Mesendoderm (in vitro differentiated cells): ENCODE results near the gene GULP1.
A peak's percentile ranks its signal among the peaks of the same experiment; 100 is the strongest.

Source experiments
- DNase-seq: peaks from one replicate; pipeline ENCODE4 v3.0.0; 2013
- H2AK5ac ChIP-seq: 2 replicates; pipeline ENCODE4 v1.6.1; 2013; ENCODE audit warnings: low read length, inconsistent platforms
- H2BK120ac ChIP-seq: 2 replicates; pipeline ENCODE4 v1.6.1; 2013; ENCODE audit warnings: low read depth, mild to moderate bottlenecking, low read length, moderate library complexity, mixed read lengths
- H2BK15ac ChIP-seq: replicated peaks from 2 replicates; pipeline ENCODE4 v1.6.1; 2013; ENCODE audit warnings: low read depth, mild to moderate bottlenecking, moderate library complexity
- H2BK5ac ChIP-seq: 2 replicates; pipeline ENCODE4 v1.6.1; 2013; ENCODE audit warnings: low read length, inconsistent platforms
- H3K18ac ChIP-seq: 2 replicates; pipeline ENCODE4 v1.6.1; 2013; ENCODE audit warnings: mild to moderate bottlenecking, low read length, mixed read lengths
- H3K23ac ChIP-seq: one replicate; pipeline ENCODE4 v1.6.1; 2013; ENCODE audit warnings: low read length
- H3K27ac ChIP-seq: 2 replicates; pipeline ENCODE4 v1.5.1; 2013; ENCODE audit warnings: low read depth, mild to moderate bottlenecking, inconsistent platforms, low read length, moderate library complexity
- H3K27me3 ChIP-seq: 2 replicates; pipeline ENCODE4 v1.6.1; 2013; ENCODE audit warnings: low read length, control low read depth, mild to moderate bottlenecking, inconsistent platforms; ENCODE audit not compliant: insufficient read depth, poor library complexity
- H3K36me3 ChIP-seq: 2 replicates; pipeline ENCODE4 v1.6.1; 2013; ENCODE audit warnings: low read length, inconsistent platforms; ENCODE audit not compliant: control insufficient read depth, insufficient read depth
- H3K4ac ChIP-seq: one replicate; pipeline ENCODE4 v1.6.1; 2013; ENCODE audit warnings: low read depth, mild to moderate bottlenecking, low read length, moderate library complexity
- H3K4me1 ChIP-seq: 2 replicates; pipeline ENCODE4 v1.6.1; 2013; ENCODE audit warnings: low read depth, low read length, inconsistent platforms; ENCODE audit not compliant: control insufficient read depth
- H3K4me2 ChIP-seq: 2 replicates; pipeline ENCODE4 v1.6.1; 2013; ENCODE audit warnings: low read length
- H3K4me3 ChIP-seq: 2 replicates; pipeline ENCODE4 v1.5.1; 2013; ENCODE audit warnings: mild to moderate bottlenecking, low read length
- H3K56ac ChIP-seq: one replicate; pipeline ENCODE4 v1.6.1; 2013; ENCODE audit warnings: low read length
- H3K79me1 ChIP-seq: 2 replicates; pipeline ENCODE4 v1.6.1; 2013; ENCODE audit warnings: low read length, inconsistent platforms
- H3K79me2 ChIP-seq: 2 replicates; pipeline ENCODE4 v1.6.1; 2013; ENCODE audit warnings: mild to moderate bottlenecking, low read length; ENCODE audit not compliant: control insufficient read depth, insufficient read depth
- H3K9ac ChIP-seq: 2 replicates; pipeline ENCODE4 v1.6.1; 2013; ENCODE audit warnings: low read length, inconsistent platforms
- H4K5ac ChIP-seq: one replicate; pipeline ENCODE4 v1.6.1; 2013; ENCODE audit warnings: low read length
- H4K8ac ChIP-seq: one replicate; pipeline ENCODE4 v1.6.1; 2013; ENCODE audit warnings: low read depth, mild to moderate bottlenecking, control low read depth, low read length, moderate library complexity
- WGBS: extraction: QIAGEN DNeasy Blood & Tissue Kit; methylation state at CpG from one replicate; pipeline ENCODE4 v1.1.7; 2013; ENCODE audit warnings: low lambda C conversion rate, missing lambda C conversion rate; ENCODE audit not compliant: insufficient coverage; ENCODE audit errors: extremely low coverage; 5-methylcytosine and 5-hydroxymethylcytosine counted together

The GULP1 gene

DNA sequence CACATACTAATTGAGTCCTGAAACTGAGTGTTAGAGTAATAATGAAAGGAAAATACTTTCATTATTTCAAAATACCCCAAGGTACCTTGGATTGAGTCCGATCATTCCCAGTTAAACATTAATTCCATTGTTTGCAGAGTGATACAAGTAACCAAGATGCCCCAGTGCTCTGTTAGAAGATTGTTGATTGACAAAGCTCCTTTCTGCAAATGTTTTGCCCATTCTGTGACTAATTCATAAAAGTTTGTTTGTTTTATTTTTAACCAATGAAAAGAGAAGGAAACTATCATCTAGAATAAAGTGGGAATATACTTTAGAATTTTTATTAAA is 124.0 kb downstream of the GULP1 start:
- Histone ChIP-seq H3K18ac (no peak overlapping the region), H3K56ac (no peak overlapping the region), H3K36me3 (no peaks in the 10 kb centered on the region), H4K5ac (no peak overlapping the region), H3K79me1 (peaks cover 2% of the 10 kb centered on the region), H4K8ac (no peak overlapping the region), H3K79me2 (peaks cover 5% of the 10 kb centered on the region), H2BK15ac (no peak overlapping the region), H3K4me3 (no peak overlapping the region), H3K27ac (no peak overlapping the region), H3K4me1 (no peaks in the 10 kb centered on the region), H3K9ac (no peak overlapping the region), H3K27me3 (no peaks in the 10 kb centered on the region), H2BK5ac (no peak overlapping the region), H2AK5ac (no peak overlapping the region), H3K4ac (no peak overlapping the region), H2BK120ac (no peak overlapping the region), H3K23ac (no peak overlapping the region), H3K4me2 (no peak overlapping the region)
- WGBS = no CpG with 5 or more reads among the region's 1 CpG
- no peak for DNase-seq

DNA sequence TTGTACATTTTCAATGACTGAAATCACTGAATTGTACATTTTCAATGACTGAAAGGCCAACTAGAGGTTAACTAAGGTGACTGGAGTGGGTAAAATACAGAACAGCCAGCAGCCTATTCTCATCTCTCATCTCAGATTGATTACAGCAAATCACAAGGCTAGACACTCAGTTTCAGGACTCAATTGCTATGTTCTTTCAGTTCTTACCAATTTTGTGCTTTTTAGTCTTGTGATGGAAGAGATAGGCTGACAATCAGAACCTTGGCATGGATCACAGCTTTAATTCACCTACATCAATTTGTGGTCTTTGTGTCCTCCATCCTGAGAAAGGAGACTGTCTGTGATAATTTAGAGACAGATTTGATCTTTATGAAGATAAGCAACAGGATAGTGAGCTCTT is 124.7 kb downstream of the GULP1 start:
- no peaks in the 10 kb centered on the region for H3K4me1 ChIP-seq
- H2BK15ac ChIP-seq = no peak overlapping the region
- H2BK5ac ChIP-seq = no peak overlapping the region
- H3K18ac ChIP-seq = no peak overlapping the region
- no peak overlapping the region for H4K5ac ChIP-seq
- no peak overlapping the region for H3K23ac ChIP-seq
- H3K79me1 ChIP-seq = peaks cover 2% of the 10 kb centered on the region
- H2AK5ac ChIP-seq = no peak overlapping the region
- no peak overlapping the region for H3K4me3 ChIP-seq
- no peak overlapping the region for H3K4me2 ChIP-seq
- no peak overlapping the region for H3K9ac ChIP-seq
- H3K27ac ChIP-seq = no peak overlapping the region
- peaks cover 5% of the 10 kb centered on the region for H3K79me2 ChIP-seq
- H4K8ac ChIP-seq = no peak overlapping the region
- no peak overlapping the region for H2BK120ac ChIP-seq
- H3K27me3 ChIP-seq = no peaks in the 10 kb centered on the region
- H3K36me3 ChIP-seq = no peaks in the 10 kb centered on the region
- no peak overlapping the region for H3K56ac ChIP-seq
- no peak for DNase-seq
- no peak overlapping the region for H3K4ac ChIP-seq

DNA sequence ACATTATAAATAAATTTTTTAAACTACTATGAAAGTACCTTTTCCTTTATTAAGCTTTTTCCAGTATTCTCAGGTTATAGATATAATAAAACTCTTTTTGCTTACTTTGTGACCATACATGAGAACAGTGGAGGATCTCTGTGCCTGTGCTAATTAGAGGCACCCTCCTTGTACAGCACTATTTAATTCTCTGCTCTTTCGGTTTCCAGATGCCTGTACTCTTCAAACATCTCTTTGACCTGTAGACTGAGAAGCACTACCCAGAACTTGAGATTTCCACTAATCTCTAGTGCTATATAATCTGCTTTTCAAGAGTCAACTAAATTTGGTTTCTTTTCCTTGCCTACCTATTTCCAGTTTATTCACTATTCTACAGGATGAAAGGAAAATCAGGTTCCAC is 131.1 kb downstream of the GULP1 start:
- no CpG with 5 or more reads among the region's 1 CpG for WGBS
- no peak overlapping the region for H3K56ac ChIP-seq
- H3K4me3 ChIP-seq = no peak overlapping the region
- no peak overlapping the region for H3K9ac ChIP-seq
- no peak overlapping the region for H3K4ac ChIP-seq
- peaks cover 15% of the 10 kb centered on the region for H3K79me2 ChIP-seq
- no peak for DNase-seq
- H3K36me3 ChIP-seq = no peaks in the 10 kb centered on the region
- H3K23ac ChIP-seq = no peak overlapping the region
- H3K4me1 ChIP-seq = peaks cover 5% of the 10 kb centered on the region
- H4K5ac ChIP-seq = no peak overlapping the region
- H2AK5ac ChIP-seq = no peak overlapping the region
- no peak overlapping the region for H4K8ac ChIP-seq
- no peak overlapping the region for H3K18ac ChIP-seq
- H2BK5ac ChIP-seq = no peak overlapping the region
- H2BK15ac ChIP-seq = no peak overlapping the region
- no peak overlapping the region for H2BK120ac ChIP-seq
- H3K79me1 ChIP-seq = peaks cover 3% of the 10 kb centered on the region
- no peaks in the 10 kb centered on the region for H3K27me3 ChIP-seq
- no peak overlapping the region for H3K4me2 ChIP-seq
- no peak overlapping the region for H3K27ac ChIP-seq

DNA sequence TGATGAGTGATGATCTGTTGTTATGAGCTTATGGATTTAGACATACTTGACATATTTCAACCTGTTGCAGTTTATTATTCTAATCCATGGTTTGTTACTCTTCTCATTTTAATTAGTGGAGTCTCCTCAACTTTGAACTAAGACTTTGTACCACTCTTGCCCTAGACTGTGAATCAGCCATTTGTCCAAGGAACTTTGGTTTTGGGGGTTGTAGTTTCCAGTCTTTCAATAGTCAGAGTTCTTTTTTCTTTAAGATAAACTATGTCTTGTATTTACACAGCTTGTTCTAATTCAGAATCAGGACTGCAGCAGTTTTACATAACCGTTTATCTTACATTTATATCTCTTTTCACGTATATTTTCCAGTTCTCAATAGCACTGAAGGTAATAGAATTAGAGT is 133.6 kb downstream of the GULP1 start:
- Histone ChIP-seq H4K8ac (no peak overlapping the region), H3K56ac (no peak overlapping the region), H3K4me2 (no peak overlapping the region), H2BK5ac (no peak overlapping the region), H3K23ac (no peak overlapping the region), H3K27ac (no peak overlapping the region), H3K79me1 (peaks cover 9% of the 10 kb centered on the region), H3K4ac (no peak overlapping the region), H3K4me1 (peaks cover 5% of the 10 kb centered on the region), H3K18ac (no peak overlapping the region), H3K9ac (no peak overlapping the region), H3K4me3 (no peak overlapping the region), H2AK5ac (no peak overlapping the region), H4K5ac (no peak overlapping the region), H2BK120ac (no peak overlapping the region), H3K36me3 (no peaks in the 10 kb centered on the region), H3K79me2 (peaks cover 24% of the 10 kb centered on the region), H2BK15ac (no peak overlapping the region), H3K27me3 (no peaks in the 10 kb centered on the region)
- WGBS = no CpG with 5 or more reads among the region's 2 CpGs
- no peak for DNase-seq

DNA sequence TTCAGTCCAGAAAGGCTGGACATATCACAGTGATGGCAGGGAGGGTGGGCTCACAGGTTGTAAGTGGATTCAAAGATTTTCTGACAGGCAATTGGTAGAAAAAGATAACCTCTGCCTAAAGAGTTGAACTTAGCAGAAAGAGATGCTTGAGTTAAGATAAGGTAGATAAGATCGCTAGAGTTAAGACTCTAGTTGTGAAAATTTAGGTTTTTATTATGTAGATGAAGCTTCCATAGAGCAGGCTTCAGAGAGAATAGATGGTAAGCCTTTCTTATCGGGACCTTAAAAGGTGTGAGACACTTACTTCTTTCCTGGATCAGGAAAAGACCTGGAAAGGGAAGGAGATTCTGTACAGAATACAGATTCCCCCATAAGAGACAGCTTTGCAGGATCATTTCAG is 134.4 kb downstream of the GULP1 start:
- H3K27me3 ChIP-seq = no peaks in the 10 kb centered on the region
- H3K4me1 ChIP-seq = peaks cover 5% of the 10 kb centered on the region
- peaks cover 7% of the 10 kb centered on the region for H3K79me1 ChIP-seq
- H2BK5ac ChIP-seq = no peak overlapping the region
- no peak overlapping the region for H2BK120ac ChIP-seq
- H3K36me3 ChIP-seq = no peaks in the 10 kb centered on the region
- H3K56ac ChIP-seq = no peak overlapping the region
- H3K18ac ChIP-seq = no peak overlapping the region
- no peak overlapping the region for H3K4me2 ChIP-seq
- no peak overlapping the region for H2BK15ac ChIP-seq
- H3K4me3 ChIP-seq = no peak overlapping the region
- WGBS = no CpG with 5 or more reads among the region's 2 CpGs
- no peak overlapping the region for H4K5ac ChIP-seq
- H2AK5ac ChIP-seq = no peak overlapping the region
- no peak overlapping the region for H3K27ac ChIP-seq
- H3K79me2 ChIP-seq = peaks cover 20% of the 10 kb centered on the region
- DNase-seq = peak; percentile 58
- no peak overlapping the region for H3K4ac ChIP-seq
- no peak overlapping the region for H3K9ac ChIP-seq
- H3K23ac ChIP-seq = no peak overlapping the region
- H4K8ac ChIP-seq = no peak overlapping the region

DNA sequence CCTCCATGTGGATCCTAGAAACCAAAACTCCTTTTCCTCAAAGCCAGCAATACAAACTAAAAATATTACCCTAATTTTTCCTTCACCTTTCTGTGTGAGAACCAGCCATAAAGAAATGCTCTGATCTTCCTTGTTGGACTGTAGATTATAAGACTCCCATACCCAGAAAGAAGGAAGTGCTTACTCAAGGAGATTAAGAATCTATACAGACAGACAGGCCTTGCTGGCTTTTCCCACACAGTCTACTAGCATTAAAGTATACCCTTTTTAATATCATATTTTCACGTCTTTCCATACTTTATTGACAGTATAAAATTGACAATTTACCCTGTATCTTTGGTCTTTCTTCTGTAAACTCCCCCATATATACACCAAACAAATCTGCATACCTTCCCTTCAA is 139.0 kb downstream of the GULP1 start:
- H2BK5ac ChIP-seq = no peak overlapping the region
- no peak overlapping the region for H3K27ac ChIP-seq
- H3K9ac ChIP-seq = no peak overlapping the region
- H3K18ac ChIP-seq = no peak overlapping the region
- no peak overlapping the region for H3K4me2 ChIP-seq
- no peak overlapping the region for H4K8ac ChIP-seq
- DNase-seq = no peak
- no peaks in the 10 kb centered on the region for H3K36me3 ChIP-seq
- H3K79me1 ChIP-seq = peaks cover 7% of the 10 kb centered on the region
- no peak overlapping the region for H3K4ac ChIP-seq
- no peak overlapping the region for H2BK120ac ChIP-seq
- no peak overlapping the region for H3K4me3 ChIP-seq
- H3K27me3 ChIP-seq = no peaks in the 10 kb centered on the region
- no peak overlapping the region for H3K23ac ChIP-seq
- H3K4me1 ChIP-seq = peaks cover 5% of the 10 kb centered on the region
- WGBS = 100% methylated on average over 1 of the region's 1 CpG
- H2BK15ac ChIP-seq = peak overlapping the region; percentile 36
- no peak overlapping the region for H3K56ac ChIP-seq
- no peak overlapping the region for H2AK5ac ChIP-seq
- H3K79me2 ChIP-seq = peaks cover 20% of the 10 kb centered on the region
- H4K5ac ChIP-seq = no peak overlapping the region
